Heart left ventricle (tissue), 16 donors: ENCODE results near the gene PRKCG. TPM values are rescaled to one million over a fixed set of nuclear protein-coding genes. Genes with fewer than 3 reads are reported as not detected.

Experiments used
- ATAC-seq, 4 donors: fragments of 200-7000 bp; cut with Tn5 transposase; one replicate each; pipeline ENCODE4 v1.9.1; 2020 to 2022; ENCODE audit warnings: moderate library complexity in 4 of 4, mild to moderate bottlenecking in 3 of 4, moderate number of reproducible peaks in 1 of 4
- DNase-seq, 5 donors: peaks; one replicate each; pipeline ENCODE4 v3.0.0-alpha.2; 2020
- H3K27ac ChIP-seq, 12 donors: fragments of 200-600 bp; sonication (generic) in 4 of 12; one replicate each; pipeline versions ENCODE4 v1.5.0 to v1.8.0; 2016 to 2022; ENCODE audit warnings: mild to moderate bottlenecking in 2 of 12
- H3K27me3 ChIP-seq, 9 donors: fragments of 200-600 bp; sonication (generic) in 2 of 9; one replicate each; pipeline versions ENCODE4 v1.5.1 to v1.8.0; 2016 to 2022; ENCODE audit warnings: mild to moderate bottlenecking in 3 of 9
- H3K36me3 ChIP-seq, 9 donors: fragments of 200-600 bp; sonication (generic) in 2 of 9; one replicate each; pipeline versions ENCODE4 v1.5.0 to v1.8.0; 2018 to 2022; ENCODE audit warnings: mild to moderate bottlenecking in 2 of 9
- H3K4me1 ChIP-seq, 12 donors: fragments of 200-600 bp; sonication (generic) in 4 of 12; one replicate each; pipeline versions ENCODE4 v1.5.0 to v1.8.0; 2016 to 2022; ENCODE audit warnings: mild to moderate bottlenecking in 3 of 12
- H3K4me3 ChIP-seq, 12 donors: fragments of 200-600 bp; sonication (generic) in 4 of 12; one replicate each; pipeline versions ENCODE4 v1.5.0 to v1.8.0; 2017 to 2022; ENCODE audit warnings: mild to moderate bottlenecking in 9 of 12, moderate library complexity in 4 of 12
- H3K9me3 ChIP-seq, 12 donors: fragments of 200-600 bp; sonication (generic) in 4 of 12; one replicate each; pipeline versions ENCODE4 v1.5.0 to v1.8.0; 2016 to 2022; ENCODE audit warnings: mild to moderate bottlenecking in 1 of 12
- POLR2A ChIP-seq, 2 donors: fragments of 450-650 bp; IDR thresholded peaks; one replicate each; pipeline ENCODE4 v1.6.1; 2017; ENCODE audit warnings: antibody characterized with exemption in 2 of 2, mild to moderate bottlenecking in 2 of 2, moderate library complexity in 2 of 2
- WGBS, 4 donors: extraction: QIAGEN DNeasy Blood & Tissue Kit in 2 of 4; methylation state at CpG; one replicate each; pipeline versions ENCODE4 v1.1.5 to v1.1.7; 2013 to 2018; 5-methylcytosine and 5-hydroxymethylcytosine counted together
- intact Hi-C, 10 donors: fragments of 100-400 bp; cut with DNase I; formaldehyde crosslinking; loops; one replicate each; pipeline versions ENCODE4 v1.11.1 to v1.14.2; 2022
- polyA plus RNA-seq, 2 donors: library from polyadenylated mRNA; stranded (reverse); fragments of 200-250 nt; gene quantifications; one replicate each; pipeline ENCODE4 v1.2.3, GENCODE V29; 2013
- total RNA-seq, 9 donors: library from RNA; depleted of rRNA in 2 of 9; stranded (reverse); fragments of >200 nt in 2 of 9; fragmentation: NEBNext Ultra II Directional in 3 of 9; extraction: Animal tissue kit (Norgen Biotek cat#: 25700) in 3 of 9; gene quantifications; one replicate each; pipeline versions ENCODE4 v1.1.0 to v1.2.4, GENCODE V29; 2016 to 2023
- TF ChIP-seq, protein P1 (sequence below), 12 donors: fragments of 200-600 bp; sonication (generic) in 4 of 12; IDR thresholded peaks; one replicate each; pipeline versions ENCODE4 v1.5.0 to v1.8.0; 2018 to 2022; ENCODE audit warnings: antibody characterized with exemption in 12 of 12, mild to moderate bottlenecking in 5 of 12
- donor health status: ischemic (EF 13 %, LVEDD 7.1; RV severe dilation, severe dysfunction).
- donor health status: healthy with polysubstance abuse.
- donor health status: DM: no; HTN: yes; CAD: no.
- donor health status: DM: no; HTN: no; CAD: no.
- donor health status: ischemic (EF 25% LVEDD 6.9; RV normal size, moderate dysfunction).
- donor health status: ischemic (EF 25% LVEDD 5.7; RV mildly dilated, moderate dysfunction).
- donor health status: healthy.
- donor health status: DM: yes; HTN: yes; CAD: no.
- donor health status: ischemic (EF 35%, LVEDD 5.7; RV mildly dilated, moderate dysfunction).
- donor health status: nonischemic (EF 11% LVEDD 7.7; RV severe dilation, severe dysfunction).
- donor health status: DM: yes; HTN: yes; CAD: no.
- donor health status: PGD.
- donor health status: ischemic (EF 29% LVEDD 5.4; RV normal size, mild dysfunction).
- donor health status: nonischemic (EF 23%, LVEDD 6.1; RV moderate dilation, normal function).

Gene PRKCG
- total and polyA plus RNA-seq, 11 donors: 0.09 TPM; not detected in 10

DNA sequence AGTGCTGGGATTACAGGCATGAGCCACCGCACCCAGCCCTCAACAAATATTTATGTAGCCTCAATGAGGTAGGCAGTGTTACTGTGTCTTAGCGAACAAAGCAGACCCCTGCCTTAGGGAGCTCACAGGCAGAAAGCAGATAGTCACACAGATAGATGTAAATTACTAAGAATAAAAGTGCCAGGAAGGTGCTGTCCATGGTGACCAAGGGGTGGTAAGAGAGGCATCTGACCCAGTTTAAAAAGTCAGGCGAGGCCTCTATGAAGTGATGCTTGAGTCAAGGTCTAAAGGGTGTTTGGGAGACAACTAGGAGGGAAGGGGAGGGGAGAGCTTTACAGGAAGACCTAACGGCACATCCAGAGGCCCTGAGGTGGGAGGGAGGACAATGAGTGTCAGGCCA is 14.7 kb downstream of the PRKCG start:
- Histone ChIP-seq H3K36me3 (no peaks in the 10 kb centered on the region), H3K4me1 (no peaks in the 10 kb centered on the region), H3K27ac (no peak overlapping the region), H3K27me3 (peaks cover 4 to 85% (median 50%) of the 10 kb centered on the region in 9 donors), H3K4me3 (no peak overlapping the region), H3K9me3 (no peaks in the 10 kb centered on the region)
- intact Hi-C loops: no loop called here
- WGBS, 4 donors: 40 to 57% (median 54%) methylated on average over 4 of the region's 4 CpGs
- TF ChIP-seq, protein P1, sequence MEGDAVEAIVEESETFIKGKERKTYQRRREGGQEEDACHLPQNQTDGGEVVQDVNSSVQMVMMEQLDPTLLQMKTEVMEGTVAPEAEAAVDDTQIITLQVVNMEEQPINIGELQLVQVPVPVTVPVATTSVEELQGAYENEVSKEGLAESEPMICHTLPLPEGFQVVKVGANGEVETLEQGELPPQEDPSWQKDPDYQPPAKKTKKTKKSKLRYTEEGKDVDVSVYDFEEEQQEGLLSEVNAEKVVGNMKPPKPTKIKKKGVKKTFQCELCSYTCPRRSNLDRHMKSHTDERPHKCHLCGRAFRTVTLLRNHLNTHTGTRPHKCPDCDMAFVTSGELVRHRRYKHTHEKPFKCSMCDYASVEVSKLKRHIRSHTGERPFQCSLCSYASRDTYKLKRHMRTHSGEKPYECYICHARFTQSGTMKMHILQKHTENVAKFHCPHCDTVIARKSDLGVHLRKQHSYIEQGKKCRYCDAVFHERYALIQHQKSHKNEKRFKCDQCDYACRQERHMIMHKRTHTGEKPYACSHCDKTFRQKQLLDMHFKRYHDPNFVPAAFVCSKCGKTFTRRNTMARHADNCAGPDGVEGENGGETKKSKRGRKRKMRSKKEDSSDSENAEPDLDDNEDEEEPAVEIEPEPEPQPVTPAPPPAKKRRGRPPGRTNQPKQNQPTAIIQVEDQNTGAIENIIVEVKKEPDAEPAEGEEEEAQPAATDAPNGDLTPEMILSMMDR (IDR thresholded peaks at IDR 0.05): no peak
- no peak for TF ChIP-seq POLR2A (IDR thresholded peaks at IDR 0.05)
- no peak for ATAC-seq
- no peak for DNase-seq

DNA sequence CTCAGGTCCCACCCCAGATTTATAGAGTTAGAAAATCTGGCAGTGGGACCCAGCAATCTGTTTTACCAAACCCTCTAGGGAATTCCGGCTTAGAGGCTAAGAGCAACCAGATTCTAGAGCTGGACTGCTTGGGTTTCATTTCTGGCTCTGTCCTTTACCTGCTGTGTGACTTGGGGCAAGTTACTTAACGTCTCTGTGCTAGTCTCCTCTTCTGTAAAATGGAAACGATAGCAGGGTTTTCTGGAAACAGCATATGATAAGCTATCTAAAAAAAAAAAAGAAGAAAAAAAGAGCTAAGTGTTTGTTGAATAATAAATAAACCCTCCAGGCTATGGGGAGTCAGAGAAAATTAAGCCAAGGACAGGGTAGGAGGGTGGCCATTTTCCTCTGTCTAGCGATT is 15.5 kb downstream of the PRKCG start:
- no peak for ATAC-seq
- no peak overlapping the region for H3K27ac ChIP-seq
- H3K4me1 ChIP-seq: no peaks in the 10 kb centered on the region
- no peaks in the 10 kb centered on the region for H3K9me3 ChIP-seq
- 44 to 59% (median 47%) methylated on average over 4 of the region's 4 CpGs for WGBS, 4 donors
- H3K4me3 ChIP-seq: no peak overlapping the region
- DNase-seq: no peak
- TF ChIP-seq, protein P1 (IDR thresholded peaks at IDR 0.05): no peak
- TF ChIP-seq POLR2A (IDR thresholded peaks at IDR 0.05): no peak
- H3K36me3 ChIP-seq: no peaks in the 10 kb centered on the region
- intact Hi-C loops: no loop called here
- peaks cover 3 to 77% (median 44%) of the 10 kb centered on the region in 9 donors for H3K27me3 ChIP-seq

DNA sequence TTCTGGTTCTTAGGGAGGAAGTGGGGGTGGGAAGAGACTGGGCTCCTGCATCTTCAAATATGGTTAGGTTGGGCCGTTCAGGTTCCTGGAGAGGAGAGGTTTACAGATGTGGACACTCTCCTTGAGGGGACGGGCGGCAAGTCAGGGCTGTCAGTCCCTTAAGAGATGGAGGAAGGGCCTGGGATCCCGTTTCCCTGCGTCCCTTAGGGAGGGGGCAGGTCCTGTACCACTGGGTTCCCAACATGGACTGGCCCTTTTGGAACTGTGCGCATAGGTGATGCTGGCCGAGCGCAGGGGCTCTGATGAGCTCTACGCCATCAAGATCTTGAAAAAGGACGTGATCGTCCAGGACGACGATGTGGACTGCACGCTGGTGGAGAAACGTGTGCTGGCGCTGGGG is 16.2 kb downstream of the PRKCG start:
- H3K27me3 ChIP-seq: peaks cover 3 to 79% (median 41%) of the 10 kb centered on the region in 9 donors
- DNase-seq (no peak), ATAC-seq (no peak)
- no peak overlapping the region for H3K4me3 ChIP-seq
- H3K36me3 ChIP-seq: no peaks in the 10 kb centered on the region
- intact Hi-C loops: no loop called here
- TF ChIP-seq, protein P1 (IDR thresholded peaks at IDR 0.05): no peak
- no peak for TF ChIP-seq POLR2A (IDR thresholded peaks at IDR 0.05)
- no peaks in the 10 kb centered on the region for H3K9me3 ChIP-seq
- H3K27ac ChIP-seq: no peak overlapping the region
- 3 to 10% (median 7%) methylated on average over 16 of the region's 16 CpGs for WGBS, 4 donors
- no peaks in the 10 kb centered on the region for H3K4me1 ChIP-seq

DNA sequence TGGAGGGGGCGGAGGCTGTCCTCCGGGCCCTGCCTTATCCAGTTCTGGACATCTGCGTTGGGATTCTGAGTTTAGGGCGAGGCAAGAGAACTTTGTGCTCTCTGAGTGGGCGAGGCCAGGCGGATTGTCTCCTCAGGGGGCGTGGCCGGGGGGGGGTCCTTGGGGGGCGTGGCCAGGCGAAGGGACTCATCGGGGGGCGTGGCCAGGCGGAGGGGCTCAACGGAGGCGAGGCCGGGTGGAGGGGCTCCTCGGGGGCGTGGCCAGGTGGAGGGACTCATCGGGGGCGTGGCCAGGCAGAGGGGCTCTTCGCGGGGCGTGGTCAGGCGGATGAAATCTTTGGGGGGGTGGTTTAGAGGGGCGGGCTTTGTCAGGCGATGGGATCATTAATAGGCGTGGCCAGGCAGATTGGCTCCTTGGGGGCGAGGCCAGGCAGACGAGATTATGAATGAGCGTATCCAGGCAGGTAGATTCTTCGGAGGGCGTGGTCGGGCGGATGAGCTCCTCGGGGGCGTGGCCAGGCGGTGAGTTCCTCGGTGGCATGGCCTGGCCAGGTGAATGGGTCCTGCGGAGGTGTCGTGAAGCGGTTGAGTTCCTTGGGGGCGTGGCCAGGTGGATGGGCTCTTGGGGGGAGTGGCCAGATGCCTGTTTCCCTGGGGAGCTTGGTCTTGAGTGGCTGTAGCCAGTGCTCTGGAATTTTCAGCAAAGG is 16.8 kb downstream of the PRKCG start:
- Histone ChIP-seq H3K9me3 (no peaks in the 10 kb centered on the region), H3K27me3 (peaks cover 3 to 73% (median 37%) of the 10 kb centered on the region in 9 donors), H3K36me3 (no peaks in the 10 kb centered on the region), H3K4me1 (no peaks in the 10 kb centered on the region), H3K4me3 (no peak overlapping the region), H3K27ac (no peak overlapping the region)
- TF ChIP-seq POLR2A (IDR thresholded peaks at IDR 0.05): no peak
- TF ChIP-seq, protein P1 (IDR thresholded peaks at IDR 0.05): no peak
- ATAC-seq (no peak), DNase-seq (no peak)
- WGBS, 4 donors: 3 to 5% (median 4%) methylated on average over 27 to 42 of the region's 42 CpGs
- intact Hi-C loops: no loop called here
